HL-60/S4 (cell line): ENCODE results near the gene NME5.
"Not testable (repeated sequence)": the region's sequence is repeated elsewhere in the genome, so short reads cannot be mapped to it uniquely, and the experiment has no call there.

Source experiments
- in situ Hi-C: fragments of 300-500 bp; cut with MboI; formaldehyde crosslinking; loops from 2 replicates; pipeline ENCODE4 v1.14.3; 2022; ENCODE audit warnings: low sequenced_read_pairs

Gene NME5

GRCh38 chr5:138083702-138084101, 55.5 kb downstream of the NME5 start, which contains the start of gene WNT8A:
Gene WNT8A, plus strand, starts transcription at chr5:138084033. Its CDS starts 95 bp downstream, at chr5:138084128.
- in situ Hi-C loops: no loop called here

GRCh38 chr5:138082033-138082432, 57.2 kb downstream of the NME5 start:
- in situ Hi-C loops: no loop called here

- in situ Hi-C loops: no loop called here
Measured at GRCh38 chr5:138078006-138078643, 61.1 kb downstream of the NME5 start.

DNA sequence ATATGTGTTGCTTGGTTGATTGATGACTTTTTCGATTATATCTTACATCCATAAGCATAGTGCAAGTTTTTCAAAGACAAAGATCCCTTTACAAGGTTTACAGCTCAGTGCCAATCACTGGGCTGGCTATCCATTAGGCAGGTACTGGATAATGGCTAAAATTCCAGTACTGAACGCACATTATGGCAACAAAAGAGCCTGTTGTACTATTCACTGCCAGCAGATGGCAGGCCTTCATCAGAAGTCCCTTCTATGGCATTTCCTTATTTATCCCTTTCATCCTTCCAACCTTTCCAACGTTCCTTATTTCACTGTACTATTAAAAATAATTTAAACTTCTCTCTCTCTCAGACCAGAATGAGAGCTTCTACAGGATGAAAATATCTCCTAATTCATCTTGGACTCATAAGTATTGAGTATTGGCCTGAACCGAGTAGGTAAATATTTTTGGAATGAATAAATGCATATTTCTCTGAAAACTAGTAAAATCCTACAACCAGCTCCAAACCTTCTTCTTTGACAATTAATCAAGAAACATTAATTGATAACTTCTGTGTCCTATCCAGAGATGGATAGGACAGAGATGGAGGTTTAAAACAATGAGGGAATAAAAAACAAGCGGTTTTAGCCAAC, 62.0 kb downstream of the NME5 start:
- in situ Hi-C loops: no loop called here

- in situ Hi-C loops: not testable (repeated sequence)
Measured at GRCh38 chr5:138070026-138070425, 69.2 kb downstream of the NME5 start.

DNA sequence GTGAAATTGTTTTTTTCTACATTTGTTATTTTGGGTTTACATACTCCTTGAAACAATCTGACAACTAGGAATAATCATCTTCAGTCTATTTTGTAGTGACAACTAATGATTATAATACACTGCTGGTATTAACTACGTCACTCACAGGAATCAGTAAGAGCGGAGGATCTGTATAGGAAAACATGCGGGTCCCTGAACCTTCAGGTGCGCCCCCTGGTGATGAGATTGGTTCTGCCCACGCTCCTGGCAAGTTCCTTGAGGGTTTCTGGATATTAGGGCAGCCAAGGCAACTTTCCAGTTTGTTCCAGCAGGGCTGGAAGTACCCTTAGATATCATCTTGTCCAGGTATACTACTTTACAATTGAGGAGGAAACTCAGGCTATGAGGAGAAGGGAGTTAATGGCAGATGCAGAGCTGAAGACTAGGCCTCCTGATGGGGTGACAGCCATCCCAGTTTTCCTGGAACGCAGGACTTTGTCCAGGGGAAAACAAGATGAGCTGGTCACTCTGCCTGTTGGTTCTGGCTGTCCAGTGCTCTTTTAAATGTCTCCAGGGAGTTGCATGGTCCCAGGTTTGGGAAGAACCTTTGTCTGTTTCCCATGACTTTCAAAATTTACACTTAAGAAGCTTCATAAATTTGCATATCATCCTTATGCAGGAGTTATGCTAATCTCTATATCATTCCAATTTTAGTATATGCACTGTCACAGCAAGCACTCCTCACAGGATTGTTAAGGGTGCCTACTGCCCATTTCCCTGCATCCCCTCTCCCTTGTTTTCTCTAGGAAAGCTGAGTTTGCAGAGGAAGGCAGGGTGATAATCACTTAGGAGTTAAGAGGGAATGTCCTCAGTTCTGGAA, 70.3 kb downstream of the NME5 start:
- in situ Hi-C loops: no loop called here

DNA sequence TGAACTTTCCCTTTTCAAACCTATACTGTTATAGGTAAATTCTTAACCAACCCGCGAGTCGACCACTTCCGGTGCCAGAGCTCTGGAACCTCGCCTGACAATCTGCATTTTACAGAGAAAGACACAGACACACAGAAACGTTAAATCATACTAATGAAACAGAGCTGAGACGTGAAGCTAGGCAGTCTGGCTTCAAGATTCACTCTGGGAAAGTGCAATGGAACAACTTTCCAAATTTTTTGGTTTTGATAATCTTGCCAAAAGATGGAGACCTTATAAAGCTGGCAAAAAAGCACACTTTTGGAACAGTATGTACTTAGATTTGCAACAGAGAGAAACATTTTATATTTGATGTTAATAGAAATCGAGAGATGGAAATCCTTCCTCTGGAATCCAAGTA, 71.3 kb downstream of the NME5 start:
- in situ Hi-C loops: no loop called here
